ENCODE data around the gene KCNJ6.

DNA sequence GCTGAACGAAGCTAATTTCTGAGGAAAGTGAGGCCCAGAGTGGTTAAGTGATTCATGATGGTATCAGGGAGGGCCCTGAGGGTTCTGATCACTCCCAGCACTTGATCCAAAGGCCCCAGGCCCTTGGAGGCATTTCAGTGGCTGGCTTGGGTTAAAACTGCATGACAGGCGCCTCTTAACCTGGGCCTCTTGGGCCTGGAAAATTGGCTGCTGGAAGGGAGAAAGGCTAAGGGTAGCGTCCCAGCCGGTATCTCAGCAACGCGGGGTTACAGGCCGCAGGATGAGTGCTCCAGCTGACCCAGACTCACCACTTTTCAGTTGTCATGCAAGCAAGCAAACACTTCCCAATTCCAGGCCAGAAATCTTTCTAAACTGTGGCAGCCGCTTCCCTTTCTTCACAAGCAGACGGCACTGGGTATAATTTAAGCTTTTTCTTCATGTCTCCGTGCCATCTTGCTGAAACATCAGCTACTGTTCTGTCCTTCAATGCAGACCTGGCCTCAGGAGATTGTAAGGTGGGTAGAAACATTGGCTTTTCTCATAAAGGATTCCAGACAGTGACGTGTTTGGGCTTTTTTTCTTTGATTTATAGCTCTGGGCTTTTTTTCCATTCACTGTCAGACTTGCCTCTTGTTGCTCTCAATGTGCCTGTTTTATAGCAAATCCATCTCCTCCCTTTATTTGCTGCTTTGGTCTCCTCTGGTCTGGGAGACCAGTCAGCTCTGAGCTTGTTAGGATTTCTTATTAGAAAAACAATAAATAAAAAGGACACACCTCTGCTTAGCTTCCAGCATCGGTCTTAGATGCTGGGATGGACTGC lies 229.1 kb downstream of the KCNJ6 start:
- TF ChIP-seq, protein P1, sequence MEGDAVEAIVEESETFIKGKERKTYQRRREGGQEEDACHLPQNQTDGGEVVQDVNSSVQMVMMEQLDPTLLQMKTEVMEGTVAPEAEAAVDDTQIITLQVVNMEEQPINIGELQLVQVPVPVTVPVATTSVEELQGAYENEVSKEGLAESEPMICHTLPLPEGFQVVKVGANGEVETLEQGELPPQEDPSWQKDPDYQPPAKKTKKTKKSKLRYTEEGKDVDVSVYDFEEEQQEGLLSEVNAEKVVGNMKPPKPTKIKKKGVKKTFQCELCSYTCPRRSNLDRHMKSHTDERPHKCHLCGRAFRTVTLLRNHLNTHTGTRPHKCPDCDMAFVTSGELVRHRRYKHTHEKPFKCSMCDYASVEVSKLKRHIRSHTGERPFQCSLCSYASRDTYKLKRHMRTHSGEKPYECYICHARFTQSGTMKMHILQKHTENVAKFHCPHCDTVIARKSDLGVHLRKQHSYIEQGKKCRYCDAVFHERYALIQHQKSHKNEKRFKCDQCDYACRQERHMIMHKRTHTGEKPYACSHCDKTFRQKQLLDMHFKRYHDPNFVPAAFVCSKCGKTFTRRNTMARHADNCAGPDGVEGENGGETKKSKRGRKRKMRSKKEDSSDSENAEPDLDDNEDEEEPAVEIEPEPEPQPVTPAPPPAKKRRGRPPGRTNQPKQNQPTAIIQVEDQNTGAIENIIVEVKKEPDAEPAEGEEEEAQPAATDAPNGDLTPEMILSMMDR (IDR thresholded peaks at IDR 0.05 in 2 of 3, conservative IDR thresholded peaks at IDR 0.05 in 1 of 3; ENCODE audit: control insufficient read depth in 2 of 3, extremely low read depth in 1 of 3, insufficient read depth in 1 of 3, low read depth in 3 of 3, low read length in 3 of 3), result no peak
- TF ChIP-seq RAD21 (IDR thresholded peaks at IDR 0.05; ENCODE audit: insufficient read depth, low read depth, low read length) (no peak), YY1 (IDR thresholded peaks at IDR 0.05; ENCODE audit: low read depth, low read length) (no peak), CREM (IDR thresholded peaks at IDR 0.05; ENCODE audit: low read depth) (no peak), PML (IDR thresholded peaks at IDR 0.05; ENCODE audit: low read length) (no peak), ZNF274 (IDR thresholded peaks at IDR 0.05; ENCODE audit: insufficient read depth, insufficient read length) (no peak), POLR2A (IDR thresholded peaks at IDR 0.05; ENCODE audit: low read depth, low read length) (no peak), TCF12 (IDR thresholded peaks at IDR 0.05; ENCODE audit: low read depth, low read length) (no peak), SRF (IDR thresholded peaks at IDR 0.05; ENCODE audit: low read depth in 2 of 2, low read length in 2 of 2) (no peak), BHLHE40 (IDR thresholded peaks at IDR 0.05; ENCODE audit: borderline replicate concordance in 1 of 2, low read depth in 2 of 2, low read length in 1 of 2) (no peak), IKZF1 (conservative IDR thresholded peaks at IDR 0.05) (no peak)
- TF ChIP-seq, protein P2, sequence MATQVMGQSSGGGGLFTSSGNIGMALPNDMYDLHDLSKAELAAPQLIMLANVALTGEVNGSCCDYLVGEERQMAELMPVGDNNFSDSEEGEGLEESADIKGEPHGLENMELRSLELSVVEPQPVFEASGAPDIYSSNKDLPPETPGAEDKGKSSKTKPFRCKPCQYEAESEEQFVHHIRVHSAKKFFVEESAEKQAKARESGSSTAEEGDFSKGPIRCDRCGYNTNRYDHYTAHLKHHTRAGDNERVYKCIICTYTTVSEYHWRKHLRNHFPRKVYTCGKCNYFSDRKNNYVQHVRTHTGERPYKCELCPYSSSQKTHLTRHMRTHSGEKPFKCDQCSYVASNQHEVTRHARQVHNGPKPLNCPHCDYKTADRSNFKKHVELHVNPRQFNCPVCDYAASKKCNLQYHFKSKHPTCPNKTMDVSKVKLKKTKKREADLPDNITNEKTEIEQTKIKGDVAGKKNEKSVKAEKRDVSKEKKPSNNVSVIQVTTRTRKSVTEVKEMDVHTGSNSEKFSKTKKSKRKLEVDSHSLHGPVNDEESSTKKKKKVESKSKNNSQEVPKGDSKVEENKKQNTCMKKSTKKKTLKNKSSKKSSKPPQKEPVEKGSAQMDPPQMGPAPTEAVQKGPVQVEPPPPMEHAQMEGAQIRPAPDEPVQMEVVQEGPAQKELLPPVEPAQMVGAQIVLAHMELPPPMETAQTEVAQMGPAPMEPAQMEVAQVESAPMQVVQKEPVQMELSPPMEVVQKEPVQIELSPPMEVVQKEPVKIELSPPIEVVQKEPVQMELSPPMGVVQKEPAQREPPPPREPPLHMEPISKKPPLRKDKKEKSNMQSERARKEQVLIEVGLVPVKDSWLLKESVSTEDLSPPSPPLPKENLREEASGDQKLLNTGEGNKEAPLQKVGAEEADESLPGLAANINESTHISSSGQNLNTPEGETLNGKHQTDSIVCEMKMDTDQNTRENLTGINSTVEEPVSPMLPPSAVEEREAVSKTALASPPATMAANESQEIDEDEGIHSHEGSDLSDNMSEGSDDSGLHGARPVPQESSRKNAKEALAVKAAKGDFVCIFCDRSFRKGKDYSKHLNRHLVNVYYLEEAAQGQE (IDR thresholded peaks at IDR 0.05; ENCODE audit: low read depth, low read length), result no peak

Measured in GM12878 (cell line).